CD8-positive, alpha-beta memory T cell (primary cell): Measurements from ENCODE around the gene TNFRSF14. TPM values are rescaled to one million over a fixed set of nuclear protein-coding genes. Genes with fewer than 3 reads are reported as not detected.

Source experiments
- CTCF ChIA-PET: fragments of 350-600 bp; sonication (Branson Sonifier 250); formaldehyde crosslinking; loops from one replicate; lab custom pipeline; 2021; ENCODE audit warnings: antibody characterized with exemption; lab: Charles Lee
- POLR2A ChIA-PET: fragments of 350-600 bp; sonication (Branson Sonifier 250); formaldehyde crosslinking; loops from one replicate; lab custom pipeline; 2021; ENCODE audit warnings: antibody characterized with exemption; lab: Charles Lee
- DNase-seq, 5 donors: peaks; one replicate each; pipeline versions ENCODE4 v3.0.0 to v3.0.0-alpha.2; 2020 to 2022; ENCODE audit warnings: mixed read lengths in 1 of 5
- H3K27ac ChIP-seq: one replicate; pipeline ENCODE4 v1.7.0; 2013; ENCODE audit warnings: low read depth, mild to moderate bottlenecking, low read length, moderate library complexity
- H3K27me3 ChIP-seq: 2 replicates; pipeline ENCODE4 v1.7.0; 2013; ENCODE audit warnings: low read length, mild to moderate bottlenecking; ENCODE audit not compliant: insufficient read depth, poor library complexity, severe bottlenecking
- H3K36me3 ChIP-seq: 2 replicates; pipeline ENCODE4 v1.7.0; 2013; ENCODE audit warnings: mild to moderate bottlenecking, low read length, moderate library complexity; ENCODE audit not compliant: insufficient read depth
- H3K4me1 ChIP-seq: 2 replicates; pipeline ENCODE4 v1.7.0; 2013; ENCODE audit warnings: mild to moderate bottlenecking, low read length, moderate library complexity; ENCODE audit not compliant: insufficient read depth
- H3K4me3 ChIP-seq: 2 replicates; pipeline ENCODE4 v1.7.0; 2013; ENCODE audit warnings: mild to moderate bottlenecking, low read length
- H3K9me3 ChIP-seq: 2 replicates; pipeline ENCODE4 v1.7.0; 2013; ENCODE audit warnings: mild to moderate bottlenecking, low read length
- H3K27ac Mint-ChIP-seq, 8 donors: one replicate each; pipeline ENCODE4 v1.8.0; 2020 to 2021; ENCODE audit warnings: mixed read lengths in 8 of 8, mild to moderate bottlenecking in 6 of 8, inconsistent platforms in 3 of 8, moderate library complexity in 3 of 8
- H3K27me3 Mint-ChIP-seq, 2 donors: one replicate each; pipeline ENCODE4 v1.8.0; 2020 to 2021; ENCODE audit warnings: mixed read lengths in 2 of 2, mild to moderate bottlenecking in 1 of 2, moderate library complexity in 1 of 2
- H3K36me3 Mint-ChIP-seq, 3 donors: one replicate each; pipeline ENCODE4 v1.8.0; 2020 to 2021; ENCODE audit warnings: mixed read lengths in 3 of 3, inconsistent platforms in 1 of 3, mild to moderate bottlenecking in 1 of 3
- H3K4me1 Mint-ChIP-seq, 3 donors: one replicate each; pipeline ENCODE4 v1.8.0; 2020 to 2021; ENCODE audit warnings: mixed read lengths in 3 of 3, inconsistent platforms in 1 of 3, mild to moderate bottlenecking in 1 of 3
- H3K4me3 Mint-ChIP-seq, 7 donors: one replicate each; pipeline ENCODE4 v1.8.0; 2020 to 2021; ENCODE audit warnings: mixed read lengths in 7 of 7, mild to moderate bottlenecking in 6 of 7, moderate library complexity in 4 of 7, inconsistent platforms in 2 of 7
- H3K9me3 Mint-ChIP-seq, 5 donors: one replicate each; pipeline ENCODE4 v1.8.0; 2020 to 2022; ENCODE audit warnings: mixed read lengths in 5 of 5, mild to moderate bottlenecking in 3 of 5, moderate library complexity in 2 of 5, inconsistent platforms in 1 of 5
- polyA plus RNA-seq: library from polyadenylated mRNA; unstranded; fragments of 300-500 nt; fragmentation: Illumina TruSeq; gene quantifications from one replicate; pipeline ENCODE4 v1.2.3, GENCODE V29; 2021
- total RNA-seq, 2 experiments: library from RNA; stranded (reverse); gene quantifications; one replicate each; pipeline ENCODE4 v1.2.3, GENCODE V29; 2021

Gene TNFRSF14
- 100 to 1,000 TPM; 164 to 168 TPM for total RNA-seq
- 51.6 TPM for polyA plus RNA-seq

GRCh38 chr1:2556277-2556677, at the start of gene TNFRSF14:
TSS of gene TNFRSF14 (plus strand) at chr1:2556371. CDS start at chr1:2556665, 294 bp downstream.
- Mint-ChIP-seq H3K4me3 (peak within 1 kb of the TSS; percentile 94 to 99 (median 99)), H3K27ac (peak within 1 kb of the TSS; percentile 93 to 99 (median 98)), H3K4me1 (peaks cover 28 to 58% (median 30%) of the 10 kb centered on the region in 3 donors), H3K27me3 (peaks cover 0 to under 1% of the 10 kb centered on the region in 2 donors), H3K36me3 (peaks cover 0 to 40% (median 0%) of the 10 kb centered on the region in 3 donors), H3K9me3 (no peaks in the 10 kb centered on the region)
- DNase-seq: peak; percentile 65 to 87 (median 79)
- no peaks in the 10 kb centered on the region for H3K9me3 ChIP-seq
- CTCF ChIA-PET: interaction anchor here (0.8 to 3.8 kb wide), 11 partner anchors 10 to 361 kb away, joined by 3 to 34 read pairs (median 5); partner anchors contain the start of genes FAAP20, PANK4 and PRXL2B
- POLR2A ChIA-PET: interaction anchor here (0.6 to 2.5 kb wide), 10 partner anchors 9 to 165 kb away, joined by 3 to 41 read pairs (median 8); partner anchors contain the start of genes MORN1, PANK4, PEX10 and PRXL2B
- H3K4me3 ChIP-seq: peak within 1 kb of the TSS; percentile 98
- peak within 1 kb of the TSS; percentile 95 for H3K27ac ChIP-seq
- H3K4me1 ChIP-seq: peaks cover 35% of the 10 kb centered on the region
- H3K27me3 ChIP-seq: no peaks in the 10 kb centered on the region
- H3K36me3 ChIP-seq: no peaks in the 10 kb centered on the region

GRCh38 chr1:2506901-2507565, 49.1 kb upstream of the TNFRSF14 start:
- no peaks in the 10 kb centered on the region for H3K27me3 ChIP-seq
- POLR2A ChIA-PET: interaction anchor here (0.8 kb wide), 1 partner anchor 19 kb away, joined by 3 read pairs; no protein-coding TSS in a partner anchor
- H3K4me1 ChIP-seq: no peaks in the 10 kb centered on the region
- H3K9me3 ChIP-seq: no peaks in the 10 kb centered on the region
- DNase-seq: no peak
- no peaks in the 10 kb centered on the region for H3K27me3 Mint-ChIP-seq
- CTCF ChIA-PET: interaction anchor here (2.0 kb wide), 1 partner anchor 17 kb away, joined by 7 read pairs; no protein-coding TSS in a partner anchor
- H3K4me3 ChIP-seq: no peak overlapping the region
- H3K4me3 Mint-ChIP-seq: no peak overlapping the region
- H3K27ac ChIP-seq: no peak overlapping the region
- H3K27ac Mint-ChIP-seq: no peak overlapping the region
- peaks cover 0 to 44% (median 0%) of the 10 kb centered on the region in 3 donors for H3K36me3 Mint-ChIP-seq
- peaks cover 0 to 9% (median 0%) of the 10 kb centered on the region in 3 donors for H3K4me1 Mint-ChIP-seq
- H3K36me3 ChIP-seq: peaks cover 17% of the 10 kb centered on the region
- H3K9me3 Mint-ChIP-seq: no peaks in the 10 kb centered on the region

GRCh38 chr1:2507744-2508155, 48.4 kb upstream of the TNFRSF14 start:
- Histone ChIP-seq H3K4me3 (no peak overlapping the region), H3K27ac (no peak overlapping the region), H3K27me3 (no peaks in the 10 kb centered on the region), H3K36me3 (peaks cover 17% of the 10 kb centered on the region), H3K4me1 (no peaks in the 10 kb centered on the region), H3K9me3 (no peaks in the 10 kb centered on the region)
- ChIA-PET CTCF (interaction anchor here (2.0 kb wide), 1 partner anchor 16 kb away, joined by 7 read pairs; no protein-coding TSS in a partner anchor), POLR2A (interaction anchor here (0.9 kb wide), 1 partner anchor 18 kb away, joined by 3 read pairs; no protein-coding TSS in a partner anchor)
- no peak for DNase-seq
- peaks cover 0 to 9% (median 0%) of the 10 kb centered on the region in 3 donors for H3K4me1 Mint-ChIP-seq
- no peak overlapping the region for H3K4me3 Mint-ChIP-seq
- no peak overlapping the region for H3K27ac Mint-ChIP-seq
- H3K36me3 Mint-ChIP-seq: peaks cover 0 to 51% (median 0%) of the 10 kb centered on the region in 3 donors
- no peaks in the 10 kb centered on the region for H3K27me3 Mint-ChIP-seq
- H3K9me3 Mint-ChIP-seq: no peaks in the 10 kb centered on the region

- CTCF ChIA-PET: interaction anchor here (2.0 kb wide), 1 partner anchor 16 kb away, joined by 7 read pairs; no protein-coding TSS in a partner anchor
Observed at GRCh38 chr1:2508180-2508579, 48.0 kb upstream of the TNFRSF14 start.

GRCh38 chr1:2508751-2509150, 47.4 kb upstream of the TNFRSF14 start:
- Mint-ChIP-seq H3K27me3 (no peaks in the 10 kb centered on the region), H3K4me3 (no peak overlapping the region), H3K27ac (peak overlapping the region in 1 of 8 donors; percentile 73), H3K9me3 (no peaks in the 10 kb centered on the region), H3K36me3 (peaks cover 0 to 61% (median 0%) of the 10 kb centered on the region in 3 donors), H3K4me1 (peaks cover 0 to 9% (median 0%) of the 10 kb centered on the region in 3 donors)
- no peak overlapping the region for H3K4me3 ChIP-seq
- no peaks in the 10 kb centered on the region for H3K27me3 ChIP-seq
- H3K4me1 ChIP-seq: no peaks in the 10 kb centered on the region
- H3K27ac ChIP-seq: no peak overlapping the region
- DNase-seq: no peak
- ChIA-PET POLR2A (no interaction called here), CTCF (interaction anchor here (0.6 kb wide), 1 partner anchor 1274 kb away, joined by 3 read pairs; no protein-coding TSS in a partner anchor)
- H3K9me3 ChIP-seq: no peaks in the 10 kb centered on the region
- peaks cover 27% of the 10 kb centered on the region for H3K36me3 ChIP-seq

More at GRCh38 chr1:2508180-2508579, 48.0 kb upstream of the TNFRSF14 start:
- Mint-ChIP-seq H3K9me3 (no peaks in the 10 kb centered on the region), H3K27ac (no peak overlapping the region), H3K4me1 (peaks cover 0 to 9% (median 0%) of the 10 kb centered on the region in 3 donors), H3K4me3 (no peak overlapping the region), H3K27me3 (no peaks in the 10 kb centered on the region), H3K36me3 (peaks cover 0 to 55% (median 0%) of the 10 kb centered on the region in 3 donors)
- no peak overlapping the region for H3K27ac ChIP-seq
- H3K36me3 ChIP-seq: peaks cover 21% of the 10 kb centered on the region
- no peaks in the 10 kb centered on the region for H3K27me3 ChIP-seq
- H3K4me1 ChIP-seq: no peaks in the 10 kb centered on the region
- no peak for DNase-seq
- POLR2A ChIA-PET: interaction anchor here (0.9 kb wide), 1 partner anchor 17 kb away, joined by 3 read pairs; no protein-coding TSS in a partner anchor
- no peak overlapping the region for H3K4me3 ChIP-seq
- H3K9me3 ChIP-seq: no peaks in the 10 kb centered on the region

GRCh38 chr1:2509589-2509988, 46.6 kb upstream of the TNFRSF14 start:
- Mint-ChIP-seq H3K9me3 (no peaks in the 10 kb centered on the region), H3K36me3 (peaks cover 0 to 63% (median 0%) of the 10 kb centered on the region in 3 donors), H3K4me3 (no peak overlapping the region), H3K27ac (no peak overlapping the region), H3K27me3 (no peaks in the 10 kb centered on the region), H3K4me1 (peaks cover 0 to 9% (median 0%) of the 10 kb centered on the region in 3 donors)
- Histone ChIP-seq H3K36me3 (peaks cover 31% of the 10 kb centered on the region), H3K4me1 (no peaks in the 10 kb centered on the region), H3K27me3 (no peaks in the 10 kb centered on the region), H3K4me3 (no peak overlapping the region), H3K9me3 (no peaks in the 10 kb centered on the region), H3K27ac (no peak overlapping the region)
- POLR2A ChIA-PET: no interaction called here
- CTCF ChIA-PET: no interaction called here
- no peak for DNase-seq

GRCh38 chr1:2510366-2511155, 45.6 kb upstream of the TNFRSF14 start:
- Mint-ChIP-seq H3K4me3 (no peak overlapping the region), H3K9me3 (no peaks in the 10 kb centered on the region), H3K27me3 (no peaks in the 10 kb centered on the region), H3K27ac (no peak overlapping the region), H3K4me1 (peaks cover 0 to 7% (median 0%) of the 10 kb centered on the region in 3 donors), H3K36me3 (peaks cover 0 to 69% (median 0%) of the 10 kb centered on the region in 3 donors)
- Histone ChIP-seq H3K27ac (no peak overlapping the region), H3K27me3 (no peaks in the 10 kb centered on the region), H3K36me3 (peaks cover 37% of the 10 kb centered on the region), H3K4me1 (no peaks in the 10 kb centered on the region), H3K4me3 (no peak overlapping the region), H3K9me3 (no peaks in the 10 kb centered on the region)
- DNase-seq: no peak
- ChIA-PET CTCF (no interaction called here), POLR2A (no interaction called here)
